Measurements from ENCODE around the gene LRTM1.
A peak's percentile ranks its signal among the peaks of the same experiment; 100 is the strongest.

Gene LRTM1

GRCh38 chr3:54892168-54892567, 35.7 kb downstream of the LRTM1 start:
- no peak for DNase-seq (ENCODE audit: low read depth)

DNA sequence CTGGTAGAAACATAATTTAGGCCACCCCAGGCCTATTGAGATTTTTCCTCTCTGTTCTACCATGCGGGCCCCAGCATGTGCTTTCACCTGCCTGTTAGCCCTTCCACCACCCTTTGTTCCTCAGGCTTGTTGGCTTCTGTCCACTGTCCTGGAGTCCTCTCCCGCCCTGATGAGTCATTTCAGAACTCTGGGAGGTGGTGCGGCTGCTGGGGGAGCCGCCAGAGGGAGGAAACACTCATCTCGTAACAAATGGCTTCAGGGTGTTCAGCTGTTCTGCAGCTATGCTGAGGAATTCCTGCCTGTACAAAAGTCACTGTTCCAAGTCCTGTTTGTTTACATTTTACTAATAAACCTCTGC, 36.3 kb downstream of the LRTM1 start:
- peak; percentile 97 for DNase-seq (ENCODE audit: low read depth)

GRCh38 chr3:54889731-54890130, 38.1 kb downstream of the LRTM1 start:
- no peak for DNase-seq (ENCODE audit: low read depth)

DNA sequence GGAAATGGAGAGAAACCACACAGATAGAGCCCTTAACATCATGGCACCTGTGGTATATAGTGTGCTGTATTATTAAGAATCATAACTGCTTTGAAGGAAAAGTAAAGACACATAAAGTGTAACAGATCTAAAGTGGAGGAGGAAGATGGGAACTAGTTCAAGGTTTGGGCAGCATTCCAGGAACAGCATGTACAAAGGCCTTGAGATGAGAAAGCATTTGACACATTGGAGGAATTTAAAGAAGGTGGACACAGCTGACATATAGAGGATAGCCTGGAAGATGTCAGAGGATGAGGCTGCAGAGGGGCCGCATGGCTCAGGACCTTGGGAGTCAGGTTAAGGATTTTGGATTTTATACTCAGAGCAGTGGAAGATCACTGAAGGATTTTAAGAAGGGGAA, 39.0 kb downstream of the LRTM1 start:
- DNase-seq (ENCODE audit: low read depth), result peak; percentile 47

GRCh38 chr3:54888162-54888561, 39.7 kb downstream of the LRTM1 start:
- no peak for DNase-seq (ENCODE audit: low read depth)

- peak; percentile 95 for DNase-seq (ENCODE audit: low read depth)
Observed at GRCh38 chr3:54882129-54882833, 45.6 kb downstream of the LRTM1 start.

GRCh38 chr3:54878145-54878544, 49.7 kb downstream of the LRTM1 start:
- no peak for DNase-seq (ENCODE audit: low read depth)

DNA sequence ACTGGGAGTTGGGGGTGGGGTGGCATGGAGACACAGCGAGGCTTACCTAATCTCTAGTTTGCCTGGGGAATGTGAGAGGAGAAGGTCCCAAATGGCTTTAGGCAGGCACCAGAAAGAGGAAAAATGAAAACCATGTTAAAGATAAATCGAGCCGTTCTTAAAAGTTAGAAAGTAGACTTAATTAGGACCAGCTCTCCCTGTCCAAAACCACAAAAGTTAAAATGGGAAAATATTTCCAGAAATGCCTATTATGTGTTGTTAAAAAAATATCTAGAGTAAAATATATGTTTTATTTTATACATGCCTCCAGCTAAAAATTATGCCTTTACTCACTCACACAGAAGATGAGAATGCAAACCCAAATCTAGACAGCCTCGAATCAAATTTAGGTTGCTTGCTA, 50.1 kb downstream of the LRTM1 start:
- no peak for DNase-seq (ENCODE audit: low read depth)

GRCh38 chr3:54876694-54877093, 51.2 kb downstream of the LRTM1 start:
- no peak for DNase-seq (ENCODE audit: low read depth)

- no peak for DNase-seq (ENCODE audit: low read depth)
Observed at GRCh38 chr3:54875596-54876268, 52.1 kb downstream of the LRTM1 start.

GRCh38 chr3:54874816-54875556, 52.9 kb downstream of the LRTM1 start:
- DNase-seq (ENCODE audit: low read depth), result no peak

GRCh38 chr3:54873059-54874010, 54.5 kb downstream of the LRTM1 start:
- no peak for DNase-seq (ENCODE audit: low read depth)

- DNase-seq (ENCODE audit: low read depth), result no peak
Observed at GRCh38 chr3:54871867-54872266, 56.0 kb downstream of the LRTM1 start.

GRCh38 chr3:54870423-54870822, 57.4 kb downstream of the LRTM1 start:
- DNase-seq (ENCODE audit: low read depth), result peak; percentile 86
